Keratinocyte (primary cell): Measurements from ENCODE around the gene CPED1. TPM values are rescaled to one million over a fixed set of nuclear protein-coding genes. Genes with fewer than 3 reads are reported as not detected.

Source experiments
- DNase-seq: peaks from one replicate; pipeline ENCODE4 v3.0.0-alpha.2; 2011; ENCODE audit warnings: low read depth, missing footprints, low spot score
- FAIRE-seq: peaks from 2 replicates; lab custom pipeline; 2011; peaks lifted over from hg19 to GRCh38; lab: Jason Lieb, UNC
- H2AFZ ChIP-seq: 2 replicates; pipeline ENCODE4 v1.6.0; 2012; ENCODE audit warnings: low read length, control low read depth, inconsistent platforms; ENCODE audit not compliant: control insufficient read depth
- H3K27ac ChIP-seq: 2 replicates; pipeline ENCODE4 v1.5.1; 2011; ENCODE audit warnings: low read length; ENCODE audit not compliant: control insufficient read depth, insufficient read depth
- H3K27me3 ChIP-seq: 3 replicates; pipeline ENCODE4 v1.6.0; 2011; ENCODE audit warnings: low read length; ENCODE audit not compliant: control insufficient read depth, insufficient read depth; ENCODE audit errors: extremely low read depth
- H3K36me3 ChIP-seq, 2 experiments: 2 replicates in 1 of 2; 3 replicates in 1 of 2; pipeline ENCODE4 v1.5.1; 2011; ENCODE audit warnings: low read length in 2 of 2, mild to moderate bottlenecking in 1 of 2; ENCODE audit not compliant: control insufficient read depth in 2 of 2, insufficient read depth in 2 of 2; ENCODE audit errors: extremely low read depth in 1 of 2
- H3K4me1 ChIP-seq: 3 replicates; pipeline ENCODE4 v1.5.1; 2011; ENCODE audit warnings: low read length; ENCODE audit not compliant: control insufficient read depth, insufficient read depth; ENCODE audit errors: extremely low read depth
- H3K4me2 ChIP-seq: 3 replicates; pipeline ENCODE4 v1.6.0; 2011; ENCODE audit warnings: low read depth, low read length; ENCODE audit not compliant: control insufficient read depth, insufficient read depth; ENCODE audit errors: extremely low read depth
- H3K4me3 ChIP-seq, 3 experiments: fragments of 200-600 bp in 1 of 3; sonication (generic) in 1 of 3; 2 replicates in 2 of 3; 3 replicates in 1 of 3; pipeline ENCODE4 v1.5.1; 2011 to 2016; ENCODE audit warnings: low read length in 3 of 3, mild to moderate bottlenecking in 3 of 3, control low read depth in 2 of 3, inconsistent platforms in 1 of 3, low read depth in 1 of 3, mixed read lengths in 1 of 3, mixed run types in 1 of 3, moderate library complexity in 1 of 3; ENCODE audit not compliant: control insufficient read depth in 2 of 3, insufficient read depth in 2 of 3; ENCODE audit errors: extremely low read depth in 1 of 3
- H3K79me2 ChIP-seq: 2 replicates; pipeline ENCODE4 v1.6.0; 2012; ENCODE audit warnings: low read length; ENCODE audit not compliant: control insufficient read depth, insufficient read depth
- H3K9ac ChIP-seq: 3 replicates; pipeline ENCODE4 v1.6.0; 2011; ENCODE audit warnings: low read length; ENCODE audit not compliant: control insufficient read depth, insufficient read depth; ENCODE audit errors: extremely low read depth
- H3K9me1 ChIP-seq: 3 replicates; pipeline ENCODE4 v1.6.0; 2011; ENCODE audit warnings: low read length; ENCODE audit not compliant: control insufficient read depth, insufficient read depth; ENCODE audit errors: extremely low read depth
- H3K9me3 ChIP-seq: 2 replicates; pipeline ENCODE4 v1.5.1; 2012; ENCODE audit warnings: low read depth, low read length; ENCODE audit not compliant: control insufficient read depth
- H4K20me1 ChIP-seq: 3 replicates; pipeline ENCODE4 v1.6.0; 2011; ENCODE audit warnings: low read length; ENCODE audit not compliant: control insufficient read depth, insufficient read depth; ENCODE audit errors: extremely low read depth
- CTCF ChIP-seq, 3 experiments: IDR thresholded peaks in 1 of 3; conservative IDR thresholded peaks in 1 of 3; optimal IDR thresholded peaks in 1 of 3; 2 replicates in 2 of 3; 3 replicates in 1 of 3; pipeline versions ENCODE3 to v1.5.1; 2011; ENCODE audit warnings: low read length in 3 of 3, mild to moderate bottlenecking in 3 of 3, moderate library complexity in 2 of 3, control low read depth in 1 of 3, inconsistent platforms in 1 of 3; ENCODE audit not compliant: insufficient read depth in 2 of 3; ENCODE audit errors: extremely low read depth in 1 of 3
- EZH2 ChIP-seq: IDR thresholded peaks from one replicate; pipeline ENCODE4 v1.6.1; 2012; ENCODE audit warnings: inconsistent platforms, mild to moderate bottlenecking, low read length, moderate library complexity
- dilution Hi-C: fragments of 300-500 bp; cut with MboI; formaldehyde crosslinking; loops from one replicate; pipeline ENCODE4 v1.7.0; 2020; ENCODE audit warnings: low sequenced_read_pairs; ENCODE audit not compliant: extremely low pct_ligation_motif_present
- polyA plus RNA-seq, 5 experiments: library from polyadenylated mRNA; depleted of rRNA in 3 of 5; stranded (reverse) in 3 of 5; stranded (forward) in 1 of 5; unstranded in 1 of 5; fragments of >200 nt; gene quantifications; 1 replicate in 1 of 5; 2 replicates in 3 of 5; 3 replicates in 1 of 5; pipeline versions ENCODE4 v1.2.1 to v1.2.3, GENCODE V29; 2011 to 2012; ENCODE audit warnings: missing spikeins in 2 of 5, low read depth in 1 of 5, low replicate concordance in 1 of 5

CPED1 gene
- polyA plus RNA-seq, 1 donor (not counting 4 experiments of a cell fraction or from before 2014, with no cell fraction given), result 0.62 TPM

GRCh38 chr7:121307021-121307574, 318.6 kb downstream of the CPED1 start:
- Histone ChIP-seq H3K36me3 (no peaks in the 10 kb centered on the region), H3K9me1 (no peaks in the 10 kb centered on the region), H3K79me2 (no peaks in the 10 kb centered on the region), H3K4me1 (peaks cover 23% of the 10 kb centered on the region), H3K4me3 (no peak overlapping the region), H3K9me3 (no peaks in the 10 kb centered on the region), H3K4me2 (peak overlapping the region; percentile 28), H3K9ac (no peak overlapping the region), H2AFZ (no peak overlapping the region), H3K27ac (no peak overlapping the region), H4K20me1 (no peaks in the 10 kb centered on the region), H3K27me3 (no peaks in the 10 kb centered on the region)
- DNase-seq (no peak), FAIRE-seq (peak; percentile 99)
- TF ChIP-seq CTCF (optimal IDR thresholded peaks at IDR 0.05 in 1 of 3, IDR thresholded peaks at IDR 0.05 in 1 of 3, conservative IDR thresholded peaks at IDR 0.05 in 1 of 3; ENCODE audit: extremely low read depth in 1 of 3, insufficient read depth in 2 of 3, low read length in 3 of 3) (no peak), EZH2 (no peak)
- dilution Hi-C loops, result no loop called here

- dilution Hi-C loops, result no loop called here
- peak; percentile 89 for FAIRE-seq
- Histone ChIP-seq H3K79me2 (no peaks in the 10 kb centered on the region), H3K27ac (peak overlapping the region; percentile 15), H3K27me3 (no peaks in the 10 kb centered on the region), H2AFZ (peak overlapping the region; percentile 78), H3K36me3 (no peaks in the 10 kb centered on the region), H3K9me1 (no peaks in the 10 kb centered on the region), H3K4me1 (peaks cover 21% of the 10 kb centered on the region), H4K20me1 (no peaks in the 10 kb centered on the region), H3K9ac (no peak overlapping the region), H3K4me3 (peak overlapping the region in 2 of 3 experiments; percentile 18 to 61), H3K9me3 (no peaks in the 10 kb centered on the region), H3K4me2 (peak overlapping the region; percentile 92)
- TF ChIP-seq CTCF (optimal IDR thresholded peaks at IDR 0.05 in 1 of 3, IDR thresholded peaks at IDR 0.05 in 1 of 3, conservative IDR thresholded peaks at IDR 0.05 in 1 of 3; ENCODE audit: extremely low read depth in 1 of 3, insufficient read depth in 2 of 3, low read length in 3 of 3) (no peak), EZH2 (no peak)
- no peak for DNase-seq
These were observed 324.8 kb downstream of the CPED1 start for GRCh38 chr7:121313220-121313792.
